ENCODE data around the gene ST8SIA5.

The ST8SIA5 gene

GRCh38 chr18:46706968-46707367, 49.9 kb downstream of the ST8SIA5 start:
- no peak for DNase-seq (ENCODE audit: low spot score)

DNA sequence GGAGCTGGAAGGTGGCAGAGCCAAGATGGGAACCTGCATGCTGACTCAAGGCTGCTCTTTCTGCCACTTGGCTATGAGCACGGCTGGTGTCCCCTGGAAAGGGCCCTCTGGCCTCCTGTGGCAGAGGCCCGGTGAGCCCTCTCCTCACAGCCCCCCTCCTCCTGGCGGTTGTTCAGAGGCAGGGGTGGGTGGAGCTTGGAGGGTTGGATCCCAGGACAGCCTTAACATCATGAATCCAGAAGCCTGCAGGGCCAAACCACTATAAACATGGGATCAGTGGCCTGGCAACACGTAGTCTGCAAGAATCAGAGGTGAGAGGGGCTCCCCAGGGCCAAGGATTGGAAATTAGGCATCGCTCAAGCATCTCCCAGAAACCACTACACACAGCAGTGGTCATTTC, 51.3 kb downstream of the ST8SIA5 start:
- no peak for DNase-seq (ENCODE audit: low spot score)

GRCh38 chr18:46704816-46705215, 52.0 kb downstream of the ST8SIA5 start:
- DNase-seq (ENCODE audit: low spot score) = no peak

- no peak for DNase-seq (ENCODE audit: low spot score)
Measured at GRCh38 chr18:46704189-46704588, 52.7 kb downstream of the ST8SIA5 start.

DNA sequence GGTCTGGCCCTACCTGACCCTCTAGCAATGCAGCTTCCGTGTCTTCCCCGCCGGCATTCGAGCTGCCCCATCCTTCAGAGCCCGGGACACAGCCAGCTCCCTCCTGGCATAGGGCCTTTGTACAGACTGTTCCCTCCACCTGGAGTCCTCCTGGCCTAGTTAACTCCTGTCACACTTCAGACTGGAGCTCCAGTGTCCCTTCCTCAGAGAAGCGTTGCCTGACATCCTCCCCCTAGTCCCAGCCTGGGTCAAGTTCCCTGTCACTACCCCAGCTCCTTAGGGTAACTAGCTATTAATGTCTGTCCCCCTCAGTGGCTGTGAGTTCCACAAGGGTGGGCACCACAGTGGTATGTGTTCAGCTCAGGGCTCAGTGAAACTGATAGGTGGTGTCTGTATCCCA, 54.4 kb downstream of the ST8SIA5 start:
- DNase-seq (ENCODE audit: low spot score) = no peak

GRCh38 chr18:46700066-46700824, 56.6 kb downstream of the ST8SIA5 start:
- no peak for DNase-seq (ENCODE audit: low spot score)

DNA sequence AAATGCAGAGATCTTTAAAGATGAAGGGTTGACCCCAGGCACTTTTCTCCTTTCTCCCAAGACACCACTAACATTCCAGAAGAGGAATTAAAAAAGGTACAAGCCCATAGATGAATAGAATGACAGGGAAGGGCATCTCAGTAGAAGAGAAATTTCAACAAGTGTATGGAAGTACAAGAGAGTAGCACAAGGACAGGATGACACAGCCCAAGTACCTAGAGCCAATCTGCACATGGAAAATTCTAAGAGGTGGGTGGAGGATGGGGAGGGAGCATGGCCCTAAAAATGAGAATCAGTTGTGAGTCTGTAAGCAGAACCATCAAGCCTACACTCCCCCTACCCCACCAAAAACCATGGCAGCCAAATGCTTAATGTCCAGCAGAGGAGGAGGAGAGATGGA, 60.2 kb downstream of the ST8SIA5 start:
- DNase-seq (ENCODE audit: low spot score) = no peak

DNA sequence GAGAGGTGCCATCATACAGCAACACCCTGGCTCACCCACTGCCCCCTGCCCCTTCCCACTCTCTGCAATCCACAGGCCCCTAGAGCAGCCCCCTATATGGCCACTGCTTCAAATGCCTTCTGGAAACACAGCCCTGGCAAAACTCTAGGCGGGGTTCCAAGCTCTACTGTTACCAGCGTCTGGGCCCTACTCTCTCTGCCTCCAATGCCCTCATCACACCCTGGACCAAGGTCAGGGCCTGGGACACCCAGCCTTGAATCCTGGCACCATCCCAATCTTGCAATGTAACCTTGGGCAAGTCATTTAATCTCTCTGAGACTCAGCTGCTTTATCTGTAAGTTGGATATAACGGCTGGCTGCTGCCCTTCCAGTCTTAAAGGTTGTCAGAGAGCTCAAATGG, 60.6 kb downstream of the ST8SIA5 start:
- no peak for DNase-seq (ENCODE audit: low spot score)

GRCh38 chr18:46693996-46694395, 62.9 kb downstream of the ST8SIA5 start:
- no peak for DNase-seq (ENCODE audit: low spot score)

- DNase-seq (ENCODE audit: low spot score) = no peak
Measured at GRCh38 chr18:46688853-46689525, 67.9 kb downstream of the ST8SIA5 start.

DNA sequence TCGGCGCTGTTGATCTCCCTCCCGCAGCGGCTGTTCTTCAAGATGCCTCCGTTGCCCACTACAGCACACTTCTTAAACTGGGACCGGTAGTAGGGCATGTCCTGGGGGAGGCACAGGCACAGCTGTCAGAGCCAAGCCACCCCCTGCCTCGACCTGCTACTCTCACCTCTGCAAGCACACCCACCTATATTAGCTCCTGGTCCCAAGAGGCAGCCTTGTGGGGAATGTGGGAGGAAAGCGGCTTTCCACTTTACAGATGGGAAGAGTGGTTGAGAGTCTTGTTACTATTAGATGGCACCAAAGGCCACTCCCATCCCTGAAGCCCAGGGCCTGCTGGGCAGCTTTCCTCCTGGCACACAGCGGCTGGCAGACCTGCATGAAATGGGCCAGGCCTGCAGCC, 70.7 kb downstream of the ST8SIA5 start:
- no peak for DNase-seq (ENCODE audit: low spot score)

GRCh38 chr18:46683252-46683651, 73.6 kb downstream of the ST8SIA5 start:
- DNase-seq (ENCODE audit: low spot score) = no peak

DNA sequence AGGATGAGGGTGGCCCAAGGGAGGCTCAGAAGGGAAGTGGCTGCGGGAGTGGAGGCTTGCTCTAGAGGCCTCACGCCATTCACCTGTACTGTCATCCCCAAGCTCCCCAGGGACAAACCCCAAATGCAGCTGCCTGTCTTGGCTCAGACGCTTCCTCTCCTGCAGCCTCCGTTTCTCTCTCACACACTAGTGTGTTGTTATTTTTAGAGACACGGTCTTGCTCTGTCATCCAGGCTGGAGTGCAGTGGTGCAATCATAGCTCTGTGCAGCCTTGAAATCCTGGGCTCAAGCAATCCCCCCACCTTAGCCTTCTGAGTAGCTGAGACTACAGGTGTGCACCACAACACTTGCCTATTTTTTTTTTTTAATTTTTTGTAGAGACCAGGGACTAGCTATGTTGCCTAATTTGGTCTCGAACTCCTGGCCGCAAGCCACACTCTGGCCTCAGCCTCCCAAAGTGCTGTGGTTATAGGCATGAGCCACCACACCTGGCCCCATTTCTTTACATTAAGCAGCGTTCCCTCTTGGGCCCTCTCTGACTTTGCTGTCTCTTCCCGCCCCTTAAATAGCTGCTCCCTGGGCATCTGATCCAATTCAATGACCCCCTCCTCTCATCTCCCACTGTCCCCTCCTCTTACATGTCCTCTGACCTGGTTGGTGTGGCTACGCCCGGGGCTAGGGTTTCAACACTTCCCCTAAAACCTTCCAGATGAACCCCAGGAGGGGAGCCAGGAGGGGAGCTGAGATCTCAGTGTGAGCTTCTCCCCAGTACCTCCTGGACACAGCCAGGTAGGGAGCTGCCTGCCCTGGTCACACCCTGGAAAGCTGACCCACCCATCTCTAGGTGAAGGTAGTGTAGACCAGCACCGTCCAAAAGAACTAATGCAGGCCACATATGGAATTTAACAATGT, 75.8 kb downstream of the ST8SIA5 start:
- DNase-seq (ENCODE audit: low spot score) = peak; percentile 40

DNA sequence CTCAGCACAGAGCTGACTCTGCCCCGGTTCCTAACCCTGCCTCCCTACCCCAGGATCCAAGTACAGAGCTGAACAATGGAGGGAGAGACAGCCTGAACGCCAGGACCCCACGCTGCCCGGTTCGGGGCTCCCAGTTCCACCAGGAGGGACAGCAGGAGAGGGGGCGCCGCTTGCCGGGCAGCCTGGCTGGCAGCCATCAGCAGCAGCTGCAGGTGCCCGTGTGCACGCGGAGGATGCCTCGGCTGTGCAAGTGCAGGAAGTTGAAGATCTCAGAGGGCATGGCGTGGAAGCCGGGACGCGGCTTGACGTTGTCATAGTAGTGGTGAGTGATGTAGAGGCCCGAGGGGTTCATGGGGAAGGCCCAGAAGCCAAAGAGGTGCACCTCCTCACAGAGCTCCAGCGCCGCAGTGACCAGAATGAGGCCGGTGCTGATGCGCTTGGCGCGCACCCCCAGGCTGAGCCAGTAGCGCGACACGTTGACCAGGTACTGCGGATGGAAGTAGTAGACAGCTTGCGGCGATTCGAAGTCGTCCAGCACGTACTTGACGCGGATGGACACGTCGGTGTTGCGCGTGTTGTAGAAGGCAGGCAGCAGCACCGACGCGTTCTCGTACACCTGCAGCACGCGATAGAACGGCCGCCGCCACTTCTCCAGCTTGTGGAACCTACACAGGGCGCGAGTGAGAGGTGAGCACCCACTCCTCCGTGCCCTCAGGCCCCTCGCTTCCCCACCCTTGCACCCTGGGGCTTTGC, 76.8 kb downstream of the ST8SIA5 start:
- DNase-seq (ENCODE audit: low spot score) = no peak

DNA sequence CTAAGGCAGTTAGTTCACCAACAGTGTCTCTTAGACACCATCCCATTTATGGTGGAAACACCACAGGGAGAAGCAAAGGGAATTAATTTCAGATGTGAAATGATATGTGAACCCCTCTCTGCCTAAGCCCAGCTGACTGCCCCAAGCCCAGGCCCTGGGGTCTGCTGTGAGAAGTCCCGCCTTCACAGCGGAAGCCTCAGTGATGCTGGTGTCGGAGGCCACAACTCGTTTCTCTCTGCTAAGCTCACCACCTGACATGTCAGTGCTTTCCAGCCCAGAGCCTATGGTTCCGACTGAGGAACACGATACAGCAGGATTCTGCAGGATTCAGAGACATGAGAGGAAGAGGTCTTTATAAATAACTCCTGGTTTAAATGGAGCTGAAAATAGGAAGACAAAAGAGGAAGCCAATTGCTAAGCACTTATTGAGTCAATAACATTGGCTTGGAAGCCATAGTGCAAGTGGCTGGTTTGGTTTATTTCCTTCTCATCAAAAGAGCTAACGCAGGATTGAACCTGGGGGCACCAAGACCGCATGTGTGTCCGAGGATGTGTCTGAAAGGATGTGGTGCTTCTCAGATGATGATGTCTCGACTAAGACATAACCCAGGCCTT, 78.0 kb downstream of the ST8SIA5 start:
- no peak for DNase-seq (ENCODE audit: low spot score)

DNA sequence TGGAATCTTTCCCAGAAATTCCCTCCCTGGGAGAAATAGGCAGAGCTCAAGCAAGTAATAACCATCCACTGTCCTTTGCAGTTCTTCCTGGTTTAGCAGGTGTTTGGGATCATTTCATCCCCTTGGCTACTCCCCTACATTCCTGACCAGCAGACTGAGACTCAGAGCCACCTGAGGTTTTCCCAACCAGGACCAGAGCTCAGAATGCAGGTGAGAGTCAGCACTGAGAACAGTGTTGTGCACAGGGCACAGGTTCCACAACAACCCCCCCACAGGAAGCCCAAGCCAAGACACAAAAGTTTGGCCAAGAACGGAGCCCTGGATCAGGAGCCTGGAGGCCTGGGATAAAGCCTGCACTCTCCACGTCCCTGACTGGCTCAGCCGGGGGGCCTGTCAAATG, 78.8 kb downstream of the ST8SIA5 start:
- DNase-seq (ENCODE audit: low spot score) = no peak

GRCh38 chr18:46677611-46678010, 79.2 kb downstream of the ST8SIA5 start:
- peak; percentile 23 for DNase-seq (ENCODE audit: low spot score)

DNA sequence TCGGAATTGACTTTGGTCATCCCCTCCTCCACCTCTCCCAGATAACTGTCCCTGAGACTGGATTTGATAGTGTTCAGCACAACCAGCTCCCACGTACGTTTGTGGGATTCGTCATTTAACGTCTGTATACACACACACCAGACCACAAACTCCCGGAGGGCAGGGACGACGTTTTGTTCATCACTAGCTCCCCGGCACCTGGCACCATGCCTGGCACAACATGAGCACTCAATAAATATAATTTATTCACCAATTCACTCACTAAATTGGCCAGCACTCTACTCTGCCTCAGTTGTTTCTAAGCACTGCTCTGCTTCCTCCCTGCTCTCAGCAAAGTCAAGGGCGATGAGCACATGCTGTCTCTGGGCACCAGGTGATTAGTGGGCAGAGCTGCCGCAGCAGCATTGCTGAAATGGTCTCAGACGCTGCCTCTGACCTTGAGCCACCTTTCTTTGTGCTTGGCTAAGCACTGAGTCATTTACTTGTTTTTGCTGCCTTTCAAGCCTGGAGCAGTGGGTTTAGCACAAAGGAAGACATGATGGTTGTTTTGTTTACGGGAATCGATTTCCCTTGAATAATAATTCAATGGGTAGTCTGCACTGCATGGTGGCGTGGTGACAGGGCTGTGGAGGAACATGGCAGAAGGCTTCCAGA, 80.5 kb downstream of the ST8SIA5 start:
- DNase-seq (ENCODE audit: low spot score) = no peak

GRCh38 chr18:46675112-46675511, 81.7 kb downstream of the ST8SIA5 start:
- no peak for DNase-seq (ENCODE audit: low spot score)

GRCh38 chr18:46672062-46672970, 84.5 kb downstream of the ST8SIA5 start:
- DNase-seq (ENCODE audit: low spot score) = no peak

Measured in germinal center (tissue), 1 donor.